NCI-H345 treated with DMSO at 0.1 percent for 48 hours (cell line): ENCODE results near the gene CT47C1.
A peak's percentile ranks its signal among the peaks of the same experiment; 100 is the strongest.
"Not testable (repeated sequence)": the region's sequence is repeated elsewhere in the genome, so short reads cannot be mapped to it uniquely, and the experiment has no call there.

Experiments
- DNase-seq: peaks from one replicate; lab custom pipeline; 2025; ENCODE audit not compliant: unreplicated experiment; lab: John Stamatoyannopoulos, UW

CT47C1 gene

GRCh38 chrX:119072744-119073143 lies at the start of gene CT47C1:
Gene CT47C1 (plus strand): TSS chrX:119072993. CDS start chrX:119073226, 233 bp downstream.
- DNase-seq: no peak

DNA sequence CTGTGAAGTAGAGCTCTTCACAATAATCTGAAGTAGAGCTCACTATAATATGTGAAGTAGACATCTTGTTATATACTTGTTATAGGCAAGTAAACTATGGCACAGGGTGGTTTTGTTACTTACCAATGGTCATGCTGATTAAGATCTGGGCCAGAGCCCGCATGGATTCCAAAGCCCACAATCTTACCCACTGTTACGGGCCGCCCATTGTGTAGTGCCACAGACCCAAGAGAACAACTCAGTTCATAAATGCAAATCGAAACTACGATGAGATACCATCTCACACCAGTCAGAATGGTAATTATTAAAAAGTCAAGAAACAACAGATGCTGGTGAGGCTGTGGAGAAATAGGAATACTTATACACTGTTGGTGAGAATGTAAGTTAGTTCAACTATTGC lies 46.9 kb upstream of the CT47C1 start:
- no peak for DNase-seq

- DNase-seq: not testable (repeated sequence)
Measured at GRCh38 chrX:119026344-119026743, 46.4 kb upstream of the CT47C1 start.

- DNase-seq: not testable (repeated sequence)
Measured at GRCh38 chrX:119027960-119028732, 44.6 kb upstream of the CT47C1 start.

DNA sequence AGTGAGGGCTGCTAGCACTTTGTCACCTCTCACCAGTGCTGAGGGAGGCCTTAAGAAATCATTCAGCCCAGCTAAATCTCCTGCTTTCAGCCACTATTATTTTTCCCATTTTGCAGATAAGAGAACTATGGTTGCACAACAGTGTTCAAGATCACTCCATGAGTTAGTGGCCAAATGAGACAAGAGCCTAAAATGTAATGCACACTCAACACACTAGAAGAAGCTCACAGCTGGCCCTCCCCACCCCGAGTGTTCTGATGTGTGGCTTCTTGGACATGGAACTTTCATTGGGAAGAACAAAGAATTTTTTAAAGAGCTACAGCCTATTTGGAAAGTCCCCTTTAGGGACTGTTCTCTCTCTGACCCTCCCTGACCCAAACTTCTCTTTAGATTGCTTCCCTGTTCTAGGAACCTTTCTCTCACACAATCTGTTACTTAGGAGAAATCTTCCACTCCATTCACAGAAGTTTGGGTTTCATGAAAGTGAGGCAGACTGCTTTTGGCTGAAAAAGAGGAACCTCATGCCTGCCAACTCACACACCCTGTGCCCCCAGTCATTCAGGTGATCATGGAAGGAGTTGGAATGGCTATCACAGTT lies 44.0 kb upstream of the CT47C1 start:
- DNase-seq: no peak

GRCh38 chrX:119029656-119030055 lies 43.1 kb upstream of the CT47C1 start:
- DNase-seq: not testable (repeated sequence)

- no peak for DNase-seq
Measured at GRCh38 chrX:119030990-119031389, 41.8 kb upstream of the CT47C1 start.

DNA sequence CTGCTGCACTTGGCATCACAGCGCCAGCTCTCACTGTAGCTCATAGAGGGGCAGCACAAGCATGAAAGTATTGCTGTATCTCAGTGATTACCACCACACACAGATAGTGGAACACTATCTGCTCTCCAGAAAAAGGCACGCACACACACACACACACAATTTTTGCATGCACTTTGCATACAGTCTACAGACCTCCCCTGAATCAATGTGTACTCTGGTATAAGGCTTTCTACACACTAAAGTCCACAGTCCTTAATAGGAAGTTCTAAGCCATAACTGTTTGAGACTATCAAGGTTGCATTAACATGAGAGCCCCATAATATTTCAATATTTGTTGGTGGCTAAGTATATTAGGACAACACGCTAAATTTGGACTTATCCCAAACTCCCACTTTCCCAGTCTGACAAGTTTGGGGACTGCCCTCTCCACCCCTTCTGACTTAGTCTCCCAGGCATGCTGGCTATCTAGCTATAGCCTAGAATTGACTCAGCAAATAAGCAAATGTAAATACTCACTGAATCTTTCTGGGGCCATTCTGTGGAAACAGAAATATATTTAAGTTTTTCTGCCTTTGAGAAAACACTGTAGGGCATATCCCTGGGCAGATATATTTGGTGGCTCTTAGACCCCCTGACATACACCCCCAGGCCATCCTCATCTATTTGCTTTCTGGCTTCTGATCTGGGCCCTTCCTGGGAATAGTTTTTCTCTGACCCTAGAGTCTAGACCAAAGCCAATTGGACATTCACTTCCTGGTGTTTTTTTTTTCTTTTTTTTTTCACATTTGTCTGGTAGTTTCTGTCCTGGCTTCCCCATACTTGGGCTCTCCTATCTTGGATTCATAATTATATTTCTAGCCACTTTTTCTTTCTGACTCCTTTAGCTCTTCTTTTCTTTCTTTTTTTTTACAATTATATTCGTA lies 36.4 kb upstream of the CT47C1 start:
- DNase-seq: no peak

GRCh38 chrX:119040432-119040831 lies 32.4 kb upstream of the CT47C1 start:
- DNase-seq: no peak

DNA sequence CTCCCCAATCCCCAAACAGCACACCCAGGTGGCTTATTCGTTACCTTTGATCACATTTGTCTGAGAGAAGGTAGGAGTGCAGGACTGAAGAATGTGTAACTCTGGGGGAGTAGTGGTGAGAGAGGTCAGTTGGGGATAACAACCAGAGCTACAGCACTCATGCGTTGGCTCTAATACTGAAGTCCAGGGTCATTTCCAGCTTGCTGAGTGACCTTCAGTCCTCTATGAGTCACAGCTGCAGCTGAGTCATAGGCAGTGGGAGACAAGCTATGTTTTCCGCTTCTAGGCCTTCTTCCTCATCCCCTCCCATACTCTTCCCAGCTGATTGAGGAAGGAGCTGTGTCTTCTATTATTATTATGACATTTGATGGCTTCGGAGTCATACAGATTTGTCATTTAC lies 31.6 kb upstream of the CT47C1 start:
- no peak for DNase-seq

DNA sequence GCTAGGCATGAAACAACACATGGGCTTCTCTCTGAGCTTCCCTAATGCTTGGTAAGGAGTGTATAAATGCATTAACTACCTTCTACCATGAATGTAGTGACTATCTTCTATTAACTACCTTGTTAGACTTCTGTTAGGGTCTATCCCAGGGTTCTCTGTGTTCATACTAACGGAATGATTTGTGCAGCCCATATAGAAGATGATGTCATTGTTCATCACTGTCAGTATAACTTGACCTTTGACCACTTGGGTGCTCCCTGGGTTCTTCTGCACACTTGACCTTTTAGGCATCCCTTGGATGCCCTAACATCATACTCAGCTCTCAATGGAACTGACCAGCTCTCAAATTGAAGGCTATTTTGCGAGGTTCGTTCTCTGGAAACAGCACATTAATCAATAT lies 30.8 kb upstream of the CT47C1 start:
- no peak for DNase-seq

- DNase-seq: no peak
Measured at GRCh38 chrX:119042996-119043395, 29.8 kb upstream of the CT47C1 start.

GRCh38 chrX:119045884-119046283 lies 26.9 kb upstream of the CT47C1 start:
- no peak for DNase-seq

DNA sequence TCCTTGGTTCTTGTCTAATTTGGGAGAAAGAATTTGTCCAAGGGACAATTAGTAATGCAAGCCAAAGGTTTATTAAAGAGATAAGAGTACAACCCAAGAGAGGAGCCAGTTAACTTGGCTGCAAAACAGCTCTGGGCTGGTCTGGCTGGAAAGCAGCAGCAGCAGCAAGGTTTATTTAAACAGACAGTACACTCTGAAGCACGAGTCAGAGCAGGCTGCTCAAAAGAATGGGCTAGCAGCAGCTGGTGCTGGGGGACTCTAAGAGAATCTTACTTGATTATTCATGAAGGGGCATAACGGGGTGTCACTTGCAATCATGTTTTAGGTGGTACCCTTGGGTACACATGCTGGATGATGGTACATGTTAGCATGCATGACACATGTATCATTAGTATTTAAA lies 17.1 kb upstream of the CT47C1 start:
- no peak for DNase-seq

- DNase-seq: no peak
Measured at GRCh38 chrX:119062750-119063374, 9.9 kb upstream of the CT47C1 start.

DNA sequence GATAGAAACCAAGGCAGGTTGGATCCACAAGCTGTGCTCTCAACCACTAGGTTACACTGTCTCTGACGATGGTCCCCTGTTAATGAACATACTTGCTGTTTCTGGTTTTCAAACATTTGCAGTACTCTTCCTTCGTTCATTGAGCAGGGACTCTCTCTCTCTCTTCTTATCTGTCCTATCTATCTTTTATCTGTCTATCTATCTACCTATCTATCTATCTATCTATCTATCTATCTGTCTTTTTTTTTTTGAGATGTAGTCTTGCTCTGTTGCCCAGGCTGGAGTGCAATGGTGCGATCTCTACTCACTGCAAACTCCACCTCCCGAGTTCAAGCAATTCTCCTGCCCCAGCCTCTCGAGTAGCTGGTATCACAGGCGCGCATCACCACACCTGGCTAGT lies 9.4 kb upstream of the CT47C1 start:
- DNase-seq: no peak

DNA sequence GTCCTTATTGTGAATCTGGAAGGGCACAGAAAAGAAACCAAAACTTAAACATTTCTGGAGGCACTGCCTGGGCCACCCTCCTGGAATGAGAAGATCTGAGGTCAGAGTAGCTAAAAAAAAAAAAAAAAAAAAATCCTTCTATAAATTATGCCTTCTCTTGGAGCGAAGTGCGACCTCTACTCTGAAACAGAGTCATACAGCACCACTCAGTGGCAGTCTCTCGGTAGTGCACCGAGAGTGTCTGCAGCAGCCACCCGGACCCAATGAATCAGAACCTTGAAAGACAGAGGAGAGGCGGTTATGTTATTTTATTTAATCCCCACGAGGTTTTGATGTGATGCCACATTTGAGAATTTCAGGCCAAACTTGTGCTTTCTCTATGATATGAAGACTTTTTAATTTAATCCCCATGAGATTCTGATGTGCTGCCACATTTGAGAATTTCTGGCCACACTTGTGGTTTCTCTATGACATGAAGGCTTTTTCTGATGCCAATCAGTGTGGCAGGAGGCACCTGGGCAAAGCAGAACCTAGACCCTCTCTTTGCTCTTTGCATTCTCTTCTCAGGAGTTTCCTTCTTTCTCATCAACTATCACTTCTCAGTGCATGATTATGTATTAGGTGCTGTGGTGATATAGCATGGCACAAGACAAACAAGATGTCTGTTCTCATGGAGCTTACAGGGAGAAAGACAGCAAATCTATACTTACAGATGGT lies 5.6 kb upstream of the CT47C1 start:
- peak; percentile 18 for DNase-seq

- no peak for DNase-seq
Measured at GRCh38 chrX:119069128-119069527, 3.7 kb upstream of the CT47C1 start.

- DNase-seq: no peak
Measured at GRCh38 chrX:119069762-119070161, 3.0 kb upstream of the CT47C1 start.

DNA sequence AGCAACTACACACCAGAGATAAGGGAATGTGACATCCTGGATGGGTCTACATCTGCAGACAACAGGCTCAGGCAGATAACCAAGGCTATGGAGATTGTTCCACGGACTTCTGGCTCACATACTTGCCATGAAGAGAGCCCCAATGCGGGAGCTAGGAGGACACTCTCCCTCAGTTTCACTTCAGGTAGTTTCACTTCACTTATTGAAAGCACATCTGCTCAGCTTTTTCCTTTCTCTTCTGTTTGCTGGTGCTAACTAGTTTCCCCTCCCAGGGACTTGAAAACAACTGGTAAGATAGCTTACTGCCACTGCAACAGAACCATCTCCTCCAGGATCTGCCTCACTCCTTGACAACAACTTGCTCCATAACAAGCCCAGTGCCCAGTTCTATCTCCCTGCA lies 1.4 kb upstream of the CT47C1 start:
- no peak for DNase-seq
